H4 (cell line): ENCODE data around the gene NR1H3. TPM values are rescaled to one million over a fixed set of nuclear protein-coding genes. Genes with fewer than 3 reads are reported as not detected.
"Not testable (repeated sequence)": the region's sequence is repeated elsewhere in the genome, so short reads cannot be mapped to it uniquely, and the experiment has no call there.

Experiments
- DNase-seq: peaks from one replicate; pipeline ENCODE4 v3.0.0-alpha.2; 2015; ENCODE audit warnings: low spot score
- total RNA-seq: library from RNA; depleted of rRNA; stranded (reverse); fragments of >200 nt; shearing (Covaris generic); gene quantifications from 2 replicates; pipeline ENCODE4 v1.2.3, GENCODE V29; 2014; rRNA removed

Gene NR1H3
- 15.7 and 16.1 TPM in 2 replicates for total RNA-seq

DNA sequence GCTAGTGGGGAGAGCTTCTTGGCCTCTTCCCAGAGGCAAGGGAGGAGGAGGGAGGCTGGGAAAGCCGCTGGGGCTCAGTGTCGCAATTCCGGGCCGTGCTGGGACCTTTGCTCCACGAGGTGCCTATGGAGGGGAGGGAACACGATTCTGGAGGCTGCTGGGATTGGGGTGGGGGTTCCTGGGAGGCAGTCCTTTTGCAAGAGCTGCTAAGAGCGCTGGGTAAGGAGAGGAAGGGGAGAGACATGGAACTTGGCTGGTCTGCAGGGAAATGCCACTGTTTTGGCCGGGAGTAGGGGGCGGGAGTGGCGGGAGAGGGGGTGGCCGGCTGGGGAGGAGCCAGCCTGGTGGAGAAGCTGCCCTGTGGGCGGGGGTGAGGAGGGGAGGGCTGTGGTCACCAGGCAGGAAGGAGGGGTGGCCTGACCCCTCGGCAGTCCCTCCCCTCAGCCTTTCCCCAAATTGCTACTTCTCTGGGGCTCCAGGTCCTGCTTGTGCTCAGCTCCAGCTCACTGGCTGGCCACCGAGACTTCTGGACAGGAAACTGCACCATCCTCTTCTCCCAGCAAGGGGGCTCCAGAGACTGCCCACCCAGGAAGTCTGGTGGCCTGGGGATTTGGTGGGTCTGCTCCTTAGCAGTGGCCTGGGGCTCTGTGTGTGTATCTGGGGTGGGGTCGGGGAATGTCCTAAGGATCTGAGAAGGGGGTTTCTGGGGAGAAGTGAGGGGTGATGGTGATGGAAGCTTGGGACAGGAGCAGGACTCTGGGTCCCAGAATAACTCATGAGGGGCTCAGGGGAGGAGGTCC, at the start of gene NR1H3:
TSS of gene NR1H3 (plus strand) at position 480 of the 800 bp plus-strand sequence. CDS start 1,221 bp downstream, outside the sequence.
- peak; percentile 68 for DNase-seq

- not testable (repeated sequence) for DNase-seq
These were observed 49.7 kb upstream of the NR1H3 start for GRCh38 chr11:47208008-47208552.

DNA sequence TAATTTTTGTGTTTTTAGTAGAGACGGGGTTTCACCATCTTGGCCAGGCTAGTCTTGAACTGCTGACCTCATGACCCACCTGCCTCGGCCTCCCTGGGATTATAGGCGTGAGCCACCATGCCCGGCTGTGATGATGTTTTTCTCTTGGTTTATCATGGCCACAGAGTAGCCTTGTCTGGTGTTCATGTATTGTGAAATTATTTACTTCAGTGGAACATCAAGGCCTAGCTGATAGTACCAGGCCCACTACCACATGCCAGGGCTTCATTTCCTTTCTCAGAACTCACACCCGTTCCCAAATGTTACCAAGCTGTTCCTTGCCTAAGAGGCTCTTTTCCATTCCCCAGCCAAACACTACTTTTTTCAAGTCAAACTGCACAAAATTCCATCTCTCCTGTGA, 49.2 kb upstream of the NR1H3 start:
- DNase-seq, result no peak

GRCh38 chr11:47212938-47213337, 44.9 kb upstream of the NR1H3 start:
- no peak for DNase-seq

DNA sequence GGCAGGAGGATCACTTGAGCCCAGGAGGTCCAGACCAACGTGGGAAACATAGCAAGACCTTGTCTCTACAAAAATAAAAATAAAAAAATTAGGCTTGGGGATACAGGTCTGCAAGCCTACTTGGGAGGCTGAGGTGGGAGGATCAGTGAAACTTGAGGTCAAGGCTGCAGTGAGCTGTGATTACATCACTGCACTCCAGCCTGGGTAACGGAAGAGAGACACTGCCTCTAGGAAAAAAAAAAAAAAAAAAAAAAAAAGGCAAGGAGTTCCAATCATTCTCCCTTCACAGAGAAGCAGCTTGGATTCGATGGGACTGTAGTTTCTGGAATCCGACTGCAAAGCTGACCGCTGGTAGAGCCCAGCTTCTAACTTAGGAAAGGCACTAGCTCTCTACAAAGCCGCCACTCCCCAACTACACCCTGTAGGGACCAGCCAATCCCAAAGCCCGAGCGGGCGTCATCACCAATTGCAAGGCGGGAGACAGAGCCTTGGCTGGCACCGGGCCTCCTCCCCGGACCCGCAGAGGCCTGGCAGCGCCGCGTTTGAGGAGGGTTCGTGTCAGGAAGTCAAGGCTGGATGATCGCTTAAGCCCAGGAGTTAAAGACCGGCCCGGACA, 43.7 kb upstream of the NR1H3 start:
- peak; percentile 86 for DNase-seq

GRCh38 chr11:47215366-47215910, 42.4 kb upstream of the NR1H3 start:
- DNase-seq, result no peak

GRCh38 chr11:47216121-47216798, 41.5 kb upstream of the NR1H3 start:
- peak; percentile 65 for DNase-seq

DNA sequence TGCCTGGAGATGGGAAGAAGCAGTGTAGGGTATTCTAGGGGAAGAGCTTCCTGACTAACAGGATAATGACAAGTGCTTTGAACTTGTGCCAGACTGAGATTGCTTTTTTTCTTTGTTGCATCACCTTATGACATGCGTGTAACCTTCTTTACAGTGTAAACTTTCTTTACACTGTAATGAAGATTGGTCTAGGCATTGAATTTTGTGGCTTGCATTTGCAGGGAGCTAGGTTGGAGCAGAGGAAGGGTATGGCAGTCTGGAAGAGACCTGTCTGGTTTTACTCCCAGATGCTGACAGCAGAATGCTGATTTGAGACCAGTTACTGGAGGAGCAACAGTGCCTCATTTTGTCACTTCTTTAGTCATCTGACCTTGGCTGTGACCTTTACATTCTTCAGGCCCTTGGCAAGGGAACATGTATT, 37.4 kb upstream of the NR1H3 start:
- DNase-seq, result no peak

DNA sequence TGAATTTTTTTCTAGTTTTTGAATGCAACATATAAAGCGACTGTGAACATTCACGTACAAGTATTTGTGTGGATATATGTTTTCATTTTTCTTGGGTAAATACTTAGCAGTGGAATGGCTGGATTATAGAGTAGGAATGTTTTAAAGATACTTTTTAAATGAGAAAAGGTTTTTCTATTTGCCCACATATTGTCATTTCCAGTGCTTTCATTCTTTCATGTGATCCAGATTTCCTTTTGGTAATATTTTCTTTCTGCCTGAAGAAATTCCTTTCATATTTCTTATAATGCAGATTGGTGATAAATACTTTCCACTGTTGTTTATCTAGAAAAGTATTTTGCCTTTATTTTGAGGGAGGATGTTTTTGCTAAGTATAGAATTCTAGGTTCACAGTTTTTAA, 35.1 kb upstream of the NR1H3 start:
- no peak for DNase-seq

DNA sequence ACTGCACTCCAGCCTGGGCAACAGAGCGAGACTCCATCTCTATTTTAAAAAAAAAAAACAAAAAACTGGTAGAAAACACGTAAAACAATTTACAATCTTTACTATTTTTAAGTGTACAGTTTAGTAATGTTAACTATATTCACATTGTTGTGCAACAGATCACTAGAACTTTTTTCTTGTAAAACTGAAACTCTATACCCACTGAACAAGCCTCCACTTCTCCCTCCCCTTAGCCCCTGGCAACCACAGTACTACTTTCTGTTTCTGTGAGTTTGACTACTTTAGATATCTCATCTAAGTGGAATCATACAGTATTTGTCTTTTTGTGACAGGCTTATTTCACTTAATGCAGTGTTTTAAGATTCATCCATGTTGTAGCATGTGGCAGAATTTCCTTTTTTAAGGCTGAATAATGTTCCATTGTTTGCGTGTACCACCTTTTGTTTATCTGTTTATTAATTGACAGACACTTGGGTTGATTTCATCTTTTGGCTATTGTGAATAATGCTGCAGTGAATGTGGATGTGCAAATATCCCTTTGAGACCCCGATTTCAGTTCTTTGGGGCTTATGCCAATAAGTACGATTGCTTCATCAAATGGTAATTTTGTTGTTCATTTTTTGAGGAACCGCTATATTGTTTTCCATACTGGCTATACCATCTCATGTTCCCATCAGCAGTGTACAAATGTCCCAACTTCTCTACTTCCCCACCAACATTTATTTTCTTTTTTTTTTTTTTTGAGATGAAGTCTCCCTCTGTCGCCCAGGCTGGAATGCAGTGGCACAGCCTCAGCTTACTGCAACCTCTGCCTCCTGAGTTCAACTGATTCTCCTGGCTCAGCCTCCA, 32.0 kb upstream of the NR1H3 start:
- DNase-seq, result no peak

DNA sequence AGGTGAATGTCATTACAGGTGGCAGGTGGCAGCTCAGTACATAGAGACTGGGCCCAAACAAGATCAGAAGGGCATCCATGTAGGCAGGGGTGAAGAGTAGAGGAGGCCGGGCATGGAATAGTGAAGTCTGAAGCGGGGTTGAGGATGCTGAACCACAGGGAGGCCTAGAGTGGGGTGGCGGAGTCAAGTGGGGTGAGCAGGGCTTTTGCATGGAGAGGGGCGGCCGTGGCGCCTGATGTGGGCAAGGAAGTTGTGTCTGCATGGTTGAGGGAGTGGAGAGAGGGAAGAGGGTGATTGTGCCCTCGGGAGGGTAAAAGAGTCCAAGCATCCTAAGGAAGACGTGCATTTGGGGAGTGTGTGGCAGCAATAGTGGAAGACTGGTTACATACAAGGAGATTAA, 28.6 kb upstream of the NR1H3 start:
- no peak for DNase-seq

DNA sequence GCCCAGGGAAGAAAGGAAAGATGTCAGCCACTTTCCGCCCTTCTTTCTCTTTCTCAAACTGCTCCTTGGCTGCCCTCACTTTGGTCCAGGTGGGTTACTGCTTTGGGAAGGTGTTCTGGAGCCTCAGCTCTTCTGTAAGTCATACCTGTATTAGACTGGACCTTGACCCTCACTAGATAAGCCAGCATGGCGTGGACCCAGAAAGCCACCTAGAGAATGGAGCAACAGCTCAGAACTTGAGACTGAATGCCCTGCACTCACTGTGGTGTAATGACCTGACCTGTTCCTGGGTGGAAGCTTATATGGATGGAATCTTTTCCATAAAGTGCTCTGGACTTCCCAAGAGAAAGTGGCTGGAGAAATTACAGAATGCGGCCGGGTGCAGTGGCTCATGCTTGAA, 24.7 kb upstream of the NR1H3 start:
- DNase-seq, result no peak

DNA sequence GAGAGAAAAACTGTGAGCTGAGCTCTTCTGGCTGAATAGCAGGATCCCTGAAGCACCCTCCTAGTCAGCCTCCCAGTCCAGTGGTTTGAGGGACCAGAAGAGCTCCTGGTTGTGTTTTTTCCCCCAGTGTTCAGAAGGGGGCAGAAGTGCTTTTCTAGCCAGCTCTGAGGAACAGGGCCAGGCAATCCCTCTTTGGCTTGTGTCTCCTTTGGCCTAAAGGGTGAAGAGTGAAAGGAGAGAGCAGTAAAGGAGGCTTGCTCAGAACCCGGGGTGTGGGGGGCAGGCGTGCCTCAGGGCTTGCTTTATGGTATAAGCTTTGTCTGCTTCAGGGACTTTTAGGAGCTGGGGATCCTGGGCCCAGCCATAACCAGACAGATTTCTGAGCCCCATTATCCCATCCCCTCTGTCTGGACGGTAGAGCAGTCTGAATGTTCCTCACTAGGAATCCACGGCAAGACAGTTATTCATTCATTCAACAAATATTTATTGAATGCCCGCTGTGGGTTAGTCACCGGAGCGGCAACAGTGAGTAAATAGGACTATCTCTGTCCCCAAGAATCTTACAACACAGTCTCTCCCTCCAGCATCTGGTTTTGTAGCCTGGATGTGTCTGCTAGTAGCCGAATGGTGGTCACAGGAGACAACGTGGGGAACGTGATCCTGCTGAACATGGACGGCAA, 23.7 kb upstream of the NR1H3 start:
- no peak for DNase-seq

DNA sequence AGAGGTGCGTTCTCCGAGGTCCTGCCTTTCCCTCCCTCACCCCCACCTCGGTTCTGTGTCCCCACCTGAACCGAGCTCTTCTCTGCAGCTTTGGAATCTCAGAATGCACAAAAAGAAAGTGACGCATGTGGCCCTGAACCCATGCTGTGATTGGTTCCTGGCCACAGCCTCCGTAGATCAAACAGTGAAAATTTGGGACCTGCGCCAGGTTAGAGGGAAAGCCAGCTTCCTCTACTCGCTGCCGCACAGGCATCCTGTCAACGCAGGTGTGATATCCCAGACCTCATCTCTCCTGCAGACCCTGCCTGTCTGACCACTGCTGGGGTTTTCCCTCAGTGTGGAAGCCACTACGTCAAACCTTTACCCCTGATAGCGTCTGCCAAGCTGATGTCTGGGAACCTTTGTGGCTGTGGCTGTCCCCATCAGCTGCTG, 23.1 kb upstream of the NR1H3 start:
- no peak for DNase-seq

DNA sequence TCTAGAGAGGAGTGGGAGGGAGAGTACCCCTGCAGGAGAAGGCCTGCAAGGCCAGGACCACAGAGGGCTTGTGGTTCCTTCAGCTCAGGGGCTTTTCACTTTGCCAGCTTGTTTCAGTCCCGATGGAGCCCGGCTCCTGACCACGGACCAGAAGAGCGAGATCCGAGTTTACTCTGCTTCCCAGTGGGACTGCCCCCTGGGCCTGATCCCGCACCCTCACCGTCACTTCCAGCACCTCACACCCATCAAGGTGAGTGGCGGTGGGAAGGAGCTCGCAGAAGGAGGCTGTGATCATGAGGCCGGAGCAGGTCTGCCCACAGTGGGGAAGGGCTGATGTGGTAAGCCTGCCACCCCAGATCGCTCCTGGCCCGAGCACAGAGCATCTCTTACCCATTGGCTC, 22.6 kb upstream of the NR1H3 start:
- no peak for DNase-seq

DNA sequence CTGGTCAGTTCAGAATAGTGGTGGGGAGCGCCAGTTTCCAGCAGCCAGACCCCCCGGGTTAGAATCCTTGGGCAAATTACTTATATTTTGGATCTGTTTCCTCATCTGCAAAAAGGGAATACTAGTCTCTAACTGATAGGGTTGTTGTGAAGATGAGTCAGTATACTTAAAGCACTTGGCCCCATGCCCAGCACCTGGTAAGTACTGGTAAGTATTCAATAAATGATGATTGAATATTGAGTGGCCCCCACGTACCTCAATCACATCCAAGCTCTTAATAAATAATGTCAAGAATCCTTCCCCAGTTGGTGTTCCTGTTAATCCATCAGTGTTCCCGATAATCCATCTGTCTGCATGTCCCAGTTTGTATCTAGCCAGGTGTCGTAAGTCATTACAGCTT, 21.3 kb upstream of the NR1H3 start:
- no peak for DNase-seq

- no peak for DNase-seq
These were observed 17.9 kb upstream of the NR1H3 start for GRCh38 chr11:47239852-47240251.

DNA sequence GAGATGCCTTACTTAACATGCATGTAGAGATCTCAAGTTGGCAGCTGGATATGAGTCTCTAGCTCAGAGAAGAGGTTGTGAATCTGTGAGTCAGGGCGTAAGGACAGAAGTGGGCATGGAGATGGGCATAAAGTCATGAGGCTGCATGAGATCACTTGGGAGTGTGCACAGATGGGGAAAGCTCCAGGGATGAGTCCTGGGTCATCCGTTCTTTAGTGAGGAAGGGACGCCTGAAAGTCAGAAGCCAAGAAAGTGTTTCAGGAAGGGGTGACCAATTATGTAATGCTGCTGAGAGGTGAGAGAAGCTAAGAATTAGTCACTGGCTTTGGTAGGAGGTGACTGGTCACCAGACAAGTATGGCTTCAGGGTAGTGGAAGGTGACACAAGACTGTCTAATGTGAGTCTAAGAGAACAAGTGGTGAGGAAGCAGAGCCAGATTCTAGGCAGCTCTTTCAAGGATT, 15.9 kb upstream of the NR1H3 start:
- DNase-seq, result no peak

DNA sequence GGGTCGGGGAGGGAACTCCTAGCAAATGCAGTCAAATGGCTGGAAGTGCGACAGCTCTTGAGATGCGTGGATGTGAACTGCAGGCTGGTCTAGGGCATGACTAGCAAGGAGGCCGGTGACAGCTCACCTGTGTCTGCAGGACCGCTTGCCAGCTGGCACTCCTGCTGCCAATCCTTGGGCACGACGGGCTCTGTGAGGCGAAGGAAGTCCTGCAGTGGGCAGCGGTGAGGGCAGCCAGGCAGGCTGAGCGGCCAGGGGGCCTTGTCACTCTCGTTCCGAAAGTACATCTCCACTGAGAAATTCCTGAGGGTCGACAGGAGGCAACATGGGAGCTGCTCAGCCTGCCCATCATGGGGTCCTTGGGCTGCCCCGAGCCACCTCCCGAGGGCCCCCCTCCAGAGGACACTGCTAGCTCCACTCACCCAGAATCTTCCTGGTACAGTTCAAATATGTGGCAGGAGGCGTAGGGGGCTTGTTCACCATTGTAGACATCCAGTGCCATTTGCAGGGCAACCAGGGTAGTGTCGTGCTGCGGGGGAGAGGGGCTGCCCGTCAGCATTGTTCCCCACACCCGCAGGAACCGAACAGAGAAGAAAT, 15.1 kb upstream of the NR1H3 start:
- no peak for DNase-seq

DNA sequence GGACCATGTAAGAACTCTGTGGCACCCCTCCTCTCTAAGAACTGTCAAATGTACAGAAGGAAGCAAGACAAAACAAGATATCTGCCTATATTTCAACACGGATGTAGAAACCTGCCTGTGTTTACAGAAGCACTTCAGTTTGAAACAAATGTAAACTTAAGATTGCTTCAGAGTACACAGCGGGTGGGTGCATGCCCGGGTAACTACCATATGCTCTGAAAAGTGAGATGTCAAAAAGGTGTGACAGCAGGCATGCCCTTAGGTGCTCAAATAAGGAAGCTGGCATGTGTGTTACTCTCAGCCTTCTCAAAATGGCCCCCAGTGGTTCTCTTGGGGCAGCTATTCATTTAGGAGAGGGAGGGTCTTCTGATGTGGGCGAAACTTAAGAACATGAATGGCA, 14.3 kb upstream of the NR1H3 start:
- DNase-seq, result no peak
